Endothelial cell of hepatic sinusoid (primary cell): ENCODE measurements around the gene PKMYT1.
"Not testable (repeated sequence)": the region's sequence is repeated elsewhere in the genome, so short reads cannot be mapped to it uniquely, and the experiment has no call there.

ENCODE experiments used
- in situ Hi-C: cut with HindIII; loops from 2 replicates; pipeline ENCODE4 v1.10.0; 2017; ENCODE audit warnings: low sequenced_read_pairs

The PKMYT1 gene

DNA sequence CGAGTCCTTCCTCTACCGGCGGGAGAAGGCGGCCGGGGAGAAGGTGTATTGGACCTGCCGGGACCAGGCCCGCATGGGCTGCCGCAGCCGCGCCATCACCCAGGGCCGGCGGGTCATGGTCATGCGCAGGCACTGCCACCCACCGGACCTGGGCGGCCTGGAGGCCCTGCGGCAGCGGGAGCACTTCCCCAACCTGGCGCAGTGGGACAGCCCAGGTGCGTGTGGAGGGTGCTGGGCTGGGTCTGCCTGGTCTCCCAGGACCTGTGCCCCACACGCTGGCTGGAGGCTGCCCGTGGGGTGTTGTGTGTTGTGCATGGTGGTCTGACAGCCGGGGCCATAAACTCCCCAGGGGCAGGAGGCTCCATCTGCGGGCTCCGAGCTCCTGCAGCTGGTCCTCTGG is 43.1 kb downstream of the PKMYT1 start:
- in situ Hi-C loops, result no loop called here

GRCh38 chr16:2936436-2937011 is 43.7 kb downstream of the PKMYT1 start:
- in situ Hi-C loops, result no loop called here

GRCh38 chr16:2934450-2934849 is 45.8 kb downstream of the PKMYT1 start:
- in situ Hi-C loops, result no loop called here

DNA sequence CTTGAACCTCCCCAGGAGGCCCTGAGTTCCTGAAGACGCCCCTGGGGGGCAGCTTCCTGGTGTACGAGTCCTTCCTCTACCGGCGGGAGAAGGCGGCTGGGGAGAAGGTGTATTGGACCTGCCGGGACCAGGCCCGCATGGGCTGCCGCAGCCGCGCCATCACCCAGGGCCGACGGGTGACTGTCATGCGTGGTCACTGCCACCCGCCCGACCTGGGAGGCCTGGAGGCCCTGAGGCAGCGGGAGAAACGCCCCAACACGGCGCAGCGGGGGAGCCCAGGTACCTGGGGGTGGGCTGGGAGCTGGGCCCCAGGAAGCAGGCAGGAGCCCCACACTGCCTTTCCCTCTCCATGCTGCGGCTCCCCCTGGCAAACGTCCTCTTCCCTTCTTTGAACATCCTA is 46.5 kb downstream of the PKMYT1 start:
- in situ Hi-C loops, result no loop called here

- in situ Hi-C loops, result no loop called here
These were observed 47.1 kb downstream of the PKMYT1 start for GRCh38 chr16:2933136-2933535.

DNA sequence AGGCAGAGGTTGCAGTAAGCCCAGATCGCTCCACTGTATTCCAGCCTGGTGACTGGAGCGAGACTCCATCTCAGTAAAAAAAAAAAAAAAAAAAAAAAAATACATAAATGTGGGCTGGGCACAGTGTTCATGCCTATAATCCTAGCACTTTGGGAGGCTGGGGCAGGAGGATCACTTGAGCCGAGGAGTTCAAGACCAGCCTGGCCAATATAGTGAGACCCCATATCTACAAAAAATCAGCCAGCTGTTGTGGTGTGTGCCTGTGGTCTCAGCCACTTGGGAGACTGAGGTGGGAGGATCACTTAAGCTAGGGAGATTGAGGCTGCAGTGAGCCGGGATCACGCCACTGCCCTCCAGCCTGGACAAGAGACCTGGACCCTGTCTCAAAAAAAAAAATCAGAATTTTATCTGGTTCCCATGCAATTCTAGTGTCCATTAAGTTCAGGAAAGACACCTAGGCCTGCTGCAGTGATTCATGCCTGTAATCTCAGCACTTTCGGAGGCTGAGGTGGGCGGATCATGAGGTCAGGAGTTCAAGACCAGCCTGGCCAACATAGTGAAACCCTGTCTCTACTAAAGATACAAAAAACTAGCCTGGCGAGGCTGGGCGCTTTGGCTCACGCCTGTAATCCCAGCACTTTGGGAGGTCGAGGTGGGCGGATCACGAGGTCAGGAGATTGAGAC is 48.9 kb downstream of the PKMYT1 start:
- in situ Hi-C loops, result not testable (repeated sequence)

GRCh38 chr16:2930236-2930635 is 50.0 kb downstream of the PKMYT1 start:
- in situ Hi-C loops, result no loop called here

DNA sequence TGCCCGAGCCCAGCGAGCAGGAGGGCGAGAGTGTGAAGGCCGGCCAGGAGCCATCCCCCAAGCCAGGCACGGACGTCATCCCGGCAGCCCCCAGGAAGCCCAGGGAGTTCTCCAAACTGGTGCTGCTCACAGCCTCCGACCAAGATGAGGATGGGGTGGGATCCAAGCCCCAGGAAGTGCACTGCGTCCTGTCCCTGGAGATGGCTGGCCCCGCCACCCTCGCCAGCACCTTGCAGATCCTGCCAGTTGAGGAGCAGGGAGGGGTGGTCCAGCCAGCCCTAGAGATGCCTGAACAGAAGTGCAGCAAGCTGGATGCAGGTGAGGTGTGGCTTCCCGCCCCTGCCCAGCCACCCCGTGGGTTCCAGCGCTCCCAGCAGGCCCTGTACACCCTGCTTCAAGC is 50.6 kb downstream of the PKMYT1 start:
- in situ Hi-C loops, result no loop called here

DNA sequence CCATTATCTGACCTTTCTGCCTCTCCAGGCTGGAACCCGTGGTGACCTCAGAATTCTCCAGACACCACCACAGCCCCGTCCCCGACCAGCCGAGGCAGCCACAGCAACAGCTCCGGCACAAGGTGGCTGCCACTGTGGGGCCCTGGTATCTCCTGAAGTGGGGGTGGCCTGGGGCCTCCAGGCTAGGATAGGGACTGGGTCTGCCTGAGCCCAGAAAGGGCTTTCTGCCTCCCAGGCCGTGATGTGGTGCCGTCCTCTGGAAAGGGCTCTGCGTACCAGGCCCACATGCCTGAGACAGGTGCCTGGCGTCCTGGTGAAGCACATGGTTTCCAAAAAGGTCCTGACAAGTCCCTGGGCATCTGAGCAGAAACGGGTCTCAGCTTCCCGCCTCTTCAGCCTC is 51.5 kb downstream of the PKMYT1 start:
- in situ Hi-C loops, result no loop called here

DNA sequence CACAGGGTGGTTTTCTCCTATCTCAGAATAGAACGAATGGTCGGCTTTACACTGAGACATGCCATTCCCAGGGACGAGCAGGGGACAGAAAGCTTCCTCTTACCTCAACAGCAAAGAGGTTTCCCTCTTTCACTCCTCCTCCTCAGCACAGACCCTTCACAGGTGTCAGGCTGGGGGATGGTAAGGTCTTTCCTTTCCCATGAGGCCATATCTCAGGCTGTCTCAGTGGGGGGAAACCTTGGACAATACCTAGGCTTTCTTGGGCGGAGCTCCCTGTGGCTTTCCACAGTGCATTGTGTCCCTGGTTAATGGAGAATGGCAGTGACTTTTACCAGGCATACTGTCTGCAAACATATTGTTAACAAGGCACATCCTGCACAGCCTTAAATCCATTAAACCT is 52.1 kb downstream of the PKMYT1 start:
- in situ Hi-C loops, result not testable (repeated sequence)

GRCh38 chr16:2927010-2927646 is 53.1 kb downstream of the PKMYT1 start:
- in situ Hi-C loops, result no loop called here

DNA sequence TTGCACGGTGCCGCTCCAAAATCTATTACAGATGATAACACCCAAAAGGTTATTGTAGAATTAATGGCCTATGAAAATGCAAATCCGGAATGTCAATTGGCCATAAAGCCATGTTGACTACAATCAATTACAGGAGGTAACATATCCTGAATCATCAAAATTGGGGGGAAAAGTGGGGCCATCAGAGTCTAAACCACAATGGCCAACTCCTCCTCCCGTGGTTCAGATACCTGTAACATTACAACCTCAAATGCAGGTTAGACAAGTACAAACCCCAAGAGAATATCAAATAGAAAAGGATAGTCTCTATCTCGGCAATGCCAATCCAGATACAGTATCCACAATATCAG is 53.6 kb downstream of the PKMYT1 start:
- in situ Hi-C loops, result no loop called here

DNA sequence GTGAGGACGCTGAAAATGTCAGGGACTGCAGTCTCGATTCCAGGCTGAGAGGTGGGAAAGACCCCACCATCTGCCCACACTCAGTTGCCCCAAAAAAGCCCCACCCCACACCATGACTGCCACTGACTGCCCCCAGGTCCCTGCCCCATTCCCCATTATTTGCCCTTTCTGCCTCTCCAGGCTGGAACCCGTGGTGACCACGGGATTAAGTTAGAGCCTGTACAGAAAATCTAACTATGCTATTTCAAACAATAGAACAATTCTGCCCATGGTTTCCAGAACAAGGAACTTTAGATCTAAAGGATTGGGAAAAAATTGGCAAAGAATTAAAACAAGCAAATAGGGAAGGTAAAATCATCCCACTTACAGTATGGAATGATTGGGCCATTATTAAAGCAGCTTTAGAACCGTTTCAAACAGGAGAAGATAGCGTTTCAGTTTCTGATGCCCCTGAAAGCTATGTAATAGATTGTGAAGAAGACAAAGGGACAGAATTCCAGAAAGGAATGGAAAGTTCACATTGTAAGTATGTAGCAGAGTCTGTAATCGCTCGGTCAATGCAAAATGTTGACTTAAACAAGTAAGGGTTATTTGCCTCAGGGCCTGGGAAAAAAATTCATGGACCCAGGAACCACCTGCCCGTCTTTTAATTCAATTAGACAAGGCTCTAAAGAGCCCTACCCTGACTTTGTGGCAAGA is 54.1 kb downstream of the PKMYT1 start:
- in situ Hi-C loops, result no loop called here

DNA sequence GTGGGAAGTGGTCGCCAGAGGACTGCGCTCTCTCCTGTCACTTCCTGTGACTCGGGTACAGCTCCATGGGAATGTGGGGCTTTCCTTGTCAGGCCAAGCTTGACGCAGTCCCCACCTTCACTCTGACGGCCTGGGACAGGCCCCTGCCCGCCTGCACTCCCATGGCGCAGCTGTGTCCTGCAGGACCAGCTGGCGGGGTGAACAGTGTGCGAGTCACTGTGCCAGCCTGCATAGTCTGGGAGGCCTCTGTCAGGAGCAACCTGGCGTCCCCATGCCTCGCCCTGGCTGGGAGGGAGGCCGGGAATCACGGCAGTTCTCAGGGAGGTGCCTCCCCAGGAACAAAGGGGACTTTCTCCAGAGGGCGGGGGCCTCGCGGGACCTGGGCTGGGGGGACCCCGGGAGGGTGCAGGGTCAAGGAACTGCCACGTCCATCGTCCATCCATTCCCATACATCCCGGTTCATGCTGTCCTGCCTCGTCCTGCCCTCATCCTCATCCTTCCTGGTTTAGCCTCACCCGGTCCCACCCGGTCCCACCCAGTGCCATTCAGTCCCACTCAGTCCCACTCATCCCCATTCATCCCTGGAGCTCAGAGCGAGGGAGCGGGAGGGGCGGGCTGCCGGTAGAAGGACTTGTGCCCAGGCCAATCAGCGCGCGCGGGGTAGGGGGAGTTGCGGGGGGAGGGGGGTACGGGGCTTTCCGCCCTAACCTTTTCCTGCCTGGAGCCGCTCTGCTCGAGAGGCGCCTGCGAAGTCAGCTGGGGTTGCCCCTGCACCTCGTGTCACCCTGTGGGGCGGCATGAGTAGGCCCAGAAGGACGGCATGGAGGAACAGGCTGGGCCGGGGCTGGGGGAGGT is 55.1 kb downstream of the PKMYT1 start:
- in situ Hi-C loops, result loop anchor here (5.0 kb wide), 1 partner anchor 153 kb away; no protein-coding TSS in a partner anchor

DNA sequence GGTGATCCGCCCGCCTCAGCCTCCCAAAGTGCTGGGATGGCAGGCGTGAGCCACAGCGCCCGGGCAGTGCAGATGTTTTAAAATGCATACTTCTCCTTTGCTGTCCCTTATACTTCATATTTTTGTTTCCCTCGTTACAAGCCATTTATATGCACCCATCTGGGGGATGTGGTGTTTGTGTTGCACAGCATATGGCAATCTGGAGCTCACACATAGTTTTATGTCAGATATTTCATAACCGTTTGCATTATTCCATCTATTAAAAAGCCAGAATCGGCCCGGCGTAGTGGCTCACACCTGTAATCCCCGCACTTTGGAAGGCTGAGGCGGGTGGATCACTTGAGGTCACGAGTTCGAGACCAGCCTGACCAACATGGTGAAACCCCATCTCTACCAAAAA is 56.8 kb downstream of the PKMYT1 start:
- in situ Hi-C loops, result loop anchor here (5.0 kb wide), 1 partner anchor 151 kb away; no protein-coding TSS in a partner anchor
